ENCODE results near the gene MRPL40.
"Not testable (repeated sequence)": the region's sequence is repeated elsewhere in the genome, so short reads cannot be mapped to it uniquely, and the experiment has no call there.

DNA sequence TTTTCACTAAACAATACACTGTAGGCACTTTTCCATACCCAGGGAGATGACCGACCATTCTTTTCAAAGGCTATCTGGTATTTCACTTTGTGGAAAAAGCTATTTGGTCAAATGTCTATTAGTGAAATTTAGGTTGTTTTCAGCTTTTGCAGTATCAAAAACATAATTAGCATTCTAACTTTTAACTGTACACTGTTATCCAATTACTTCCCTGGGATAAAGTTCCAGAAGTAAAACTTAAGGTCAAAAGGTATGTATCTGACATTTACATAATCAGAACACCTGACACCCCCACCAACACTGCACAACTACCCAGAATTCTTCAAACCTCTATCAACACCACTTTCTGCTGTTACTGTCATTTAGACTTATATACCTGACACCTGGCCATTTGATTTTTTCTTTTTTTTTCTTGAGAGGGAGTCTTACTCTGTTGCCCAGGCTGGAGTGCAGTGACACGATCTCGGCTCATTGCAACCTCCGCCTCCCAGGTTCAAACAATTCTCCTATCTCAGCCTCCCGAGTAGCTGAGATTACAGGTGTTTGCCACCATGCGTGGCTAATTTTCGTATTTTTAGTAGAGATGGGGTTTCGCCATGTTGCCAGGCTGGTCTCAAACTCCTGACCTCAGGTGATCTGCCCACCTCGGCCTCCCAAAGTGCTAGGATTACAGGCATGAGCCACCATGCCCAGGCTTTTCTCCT lies 13.1 kb downstream of the MRPL40 start:
- not testable (repeated sequence) for TF ChIP-seq POLR2AphosphoS5 (IDR thresholded peaks at IDR 0.05; ENCODE audit: low read depth); EZH2 (IDR thresholded peaks at IDR 0.05; ENCODE audit: low read depth, unreplicated experiment); ZNF331 (CRISPR knock-in tag; IDR thresholded peaks at IDR 0.05; ENCODE audit: low read depth); CREB1 (CRISPR knock-in tag; IDR thresholded peaks at IDR 0.05; ENCODE audit: low read depth); EZH2phosphoT487 (IDR thresholded peaks at IDR 0.05; ENCODE audit: unreplicated experiment); JUNB (IDR thresholded peaks at IDR 0.05; ENCODE audit: unreplicated experiment); NANOG (IDR thresholded peaks at IDR 0.05; ENCODE audit: borderline replicate concordance); REST (IDR thresholded peaks at IDR 0.05; ENCODE audit: unreplicated experiment); STAT1 (IDR thresholded peaks at IDR 0.05; ENCODE audit: unreplicated experiment); ZNF114 (CRISPR knock-in tag; IDR thresholded peaks at IDR 0.05)
- TF ChIP-seq, protein P1, sequence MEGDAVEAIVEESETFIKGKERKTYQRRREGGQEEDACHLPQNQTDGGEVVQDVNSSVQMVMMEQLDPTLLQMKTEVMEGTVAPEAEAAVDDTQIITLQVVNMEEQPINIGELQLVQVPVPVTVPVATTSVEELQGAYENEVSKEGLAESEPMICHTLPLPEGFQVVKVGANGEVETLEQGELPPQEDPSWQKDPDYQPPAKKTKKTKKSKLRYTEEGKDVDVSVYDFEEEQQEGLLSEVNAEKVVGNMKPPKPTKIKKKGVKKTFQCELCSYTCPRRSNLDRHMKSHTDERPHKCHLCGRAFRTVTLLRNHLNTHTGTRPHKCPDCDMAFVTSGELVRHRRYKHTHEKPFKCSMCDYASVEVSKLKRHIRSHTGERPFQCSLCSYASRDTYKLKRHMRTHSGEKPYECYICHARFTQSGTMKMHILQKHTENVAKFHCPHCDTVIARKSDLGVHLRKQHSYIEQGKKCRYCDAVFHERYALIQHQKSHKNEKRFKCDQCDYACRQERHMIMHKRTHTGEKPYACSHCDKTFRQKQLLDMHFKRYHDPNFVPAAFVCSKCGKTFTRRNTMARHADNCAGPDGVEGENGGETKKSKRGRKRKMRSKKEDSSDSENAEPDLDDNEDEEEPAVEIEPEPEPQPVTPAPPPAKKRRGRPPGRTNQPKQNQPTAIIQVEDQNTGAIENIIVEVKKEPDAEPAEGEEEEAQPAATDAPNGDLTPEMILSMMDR (conservative IDR thresholded peaks at IDR 0.05; ENCODE audit: low read depth in 2 of 2): not testable (repeated sequence)
- TF ChIP-seq, protein P2, sequence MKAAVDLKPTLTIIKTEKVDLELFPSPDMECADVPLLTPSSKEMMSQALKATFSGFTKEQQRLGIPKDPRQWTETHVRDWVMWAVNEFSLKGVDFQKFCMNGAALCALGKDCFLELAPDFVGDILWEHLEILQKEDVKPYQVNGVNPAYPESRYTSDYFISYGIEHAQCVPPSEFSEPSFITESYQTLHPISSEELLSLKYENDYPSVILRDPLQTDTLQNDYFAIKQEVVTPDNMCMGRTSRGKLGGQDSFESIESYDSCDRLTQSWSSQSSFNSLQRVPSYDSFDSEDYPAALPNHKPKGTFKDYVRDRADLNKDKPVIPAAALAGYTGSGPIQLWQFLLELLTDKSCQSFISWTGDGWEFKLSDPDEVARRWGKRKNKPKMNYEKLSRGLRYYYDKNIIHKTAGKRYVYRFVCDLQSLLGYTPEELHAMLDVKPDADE (IDR thresholded peaks at IDR 0.05): not testable (repeated sequence)

Data from GM23338 (cell line).